Measurements from ENCODE around the gene ZNF814.

GRCh38 chr19:57803594-57804325, 85.1 kb downstream of the ZNF814 start:
- TF ChIP-seq POLR2AphosphoS5 (IDR thresholded peaks at IDR 0.05; ENCODE audit: low read depth, low read length) (no peak), POLR2A (IDR thresholded peaks at IDR 0.05; ENCODE audit: low read depth, low read length) (no peak)
